ENCODE results near the gene SCAMP5. TPM values are rescaled to one million over a fixed set of nuclear protein-coding genes. Genes with fewer than 3 reads are reported as not detected.

SCAMP5 gene
- total and polyA plus RNA-seq, 2 of the 4 experiments (the other 2 are of a cell fraction) = 0.36 to 1.6 TPM

- H3K9me1 ChIP-seq (ENCODE audit: insufficient read depth, low read length) = peaks cover 30% of the 10 kb centered on the region
- no peak overlapping the region for H3K18ac ChIP-seq (ENCODE audit: low read depth, low read length)
- ChIA-PET POLR2A (ENCODE audit: unreplicated experiment) (interaction anchor here (1.2 kb wide), 1 partner anchor 160 kb away, joined by 8 read pairs; no protein-coding TSS in a partner anchor), CTCF (interaction anchor here (0.7 to 2.4 kb wide), 11 partner anchors 11 to 177 kb away, joined by 3 to 13 read pairs (median 6); partner anchors contain the start of gene C15orf39)
- peak overlapping the region; percentile 74 for H3K27ac ChIP-seq (ENCODE audit: insufficient read depth, low read length)
- H4K91ac ChIP-seq (ENCODE audit: insufficient read depth, low read depth, low read length) = peak overlapping the region; percentile 65
- H3K4me1 ChIP-seq (ENCODE audit: control insufficient read depth, insufficient read depth, low read length) = peaks cover 28% of the 10 kb centered on the region
- peak overlapping the region; percentile 83 for H2AFZ ChIP-seq (replicated peaks; ENCODE audit: low read length, poor library complexity)
- peaks cover 7 to 27% of the 10 kb centered on the region in 2 experiments; a peak in 3 of 4 replicates for H3K79me1 ChIP-seq (ENCODE audit: low read depth in 1 of 2, low read length in 2 of 2)
- H3K14ac ChIP-seq (replicated peaks; ENCODE audit: low read depth, low read length) = peak overlapping the region; percentile 47
- no peaks in the 10 kb centered on the region for H3K27me3 ChIP-seq (ENCODE audit: control insufficient read depth, insufficient read depth, low read length)
- H3K4ac ChIP-seq (ENCODE audit: low read depth, low read length) = peak overlapping the region; percentile 48
- H3K9me3 ChIP-seq (ENCODE audit: control insufficient read depth, insufficient read depth, low read length) = no peaks in the 10 kb centered on the region
- H3K23ac ChIP-seq (ENCODE audit: low read depth, low read length) = 0 out of 2 replicates have a peak overlapping the region, but pooled peaks have one; percentile 22
- H3K36me3 ChIP-seq (ENCODE audit: control insufficient read depth, insufficient read depth, low read length) = no peaks in the 10 kb centered on the region
- peak overlapping the region; percentile 80 for H2AK9ac ChIP-seq (replicated peaks; ENCODE audit: low read depth, low read length, poor library complexity)
- dilution Hi-C loops (cut with HindIII; ENCODE audit: low sequenced_read_pairs, unreplicated experiment) (no loop called here), intact Hi-C loops (cut with micrococcal nuclease) (loop anchor here (1.0 kb wide), 1 partner anchor 159 kb away; no protein-coding TSS in a partner anchor), in situ Hi-C loops (cut with MboI; ENCODE audit: low sequenced_read_pairs) (no loop called here)
- 0 out of 2 replicates have a peak, but pooled peaks have one; percentile 12 for TF ChIP-seq SMC3 (IDR thresholded peaks at IDR 0.05; ENCODE audit: low read depth, low read length)
- peak; percentile 33; the same call in 1 of the 2 replicates for TF ChIP-seq RFX5 (IDR thresholded peaks at IDR 0.05; ENCODE audit: low read depth, low read length)
- TF ChIP-seq, protein P1, sequence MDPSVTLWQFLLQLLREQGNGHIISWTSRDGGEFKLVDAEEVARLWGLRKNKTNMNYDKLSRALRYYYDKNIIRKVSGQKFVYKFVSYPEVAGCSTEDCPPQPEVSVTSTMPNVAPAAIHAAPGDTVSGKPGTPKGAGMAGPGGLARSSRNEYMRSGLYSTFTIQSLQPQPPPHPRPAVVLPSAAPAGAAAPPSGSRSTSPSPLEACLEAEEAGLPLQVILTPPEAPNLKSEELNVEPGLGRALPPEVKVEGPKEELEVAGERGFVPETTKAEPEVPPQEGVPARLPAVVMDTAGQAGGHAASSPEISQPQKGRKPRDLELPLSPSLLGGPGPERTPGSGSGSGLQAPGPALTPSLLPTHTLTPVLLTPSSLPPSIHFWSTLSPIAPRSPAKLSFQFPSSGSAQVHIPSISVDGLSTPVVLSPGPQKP (IDR thresholded peaks at IDR 0.05; ENCODE audit: borderline replicate concordance, low read depth, low read length) = no peak
- TF ChIP-seq FOS (IDR thresholded peaks at IDR 0.05; ENCODE audit: low read depth, low read length) = peak; percentile 60
- TF ChIP-seq, protein P2, sequence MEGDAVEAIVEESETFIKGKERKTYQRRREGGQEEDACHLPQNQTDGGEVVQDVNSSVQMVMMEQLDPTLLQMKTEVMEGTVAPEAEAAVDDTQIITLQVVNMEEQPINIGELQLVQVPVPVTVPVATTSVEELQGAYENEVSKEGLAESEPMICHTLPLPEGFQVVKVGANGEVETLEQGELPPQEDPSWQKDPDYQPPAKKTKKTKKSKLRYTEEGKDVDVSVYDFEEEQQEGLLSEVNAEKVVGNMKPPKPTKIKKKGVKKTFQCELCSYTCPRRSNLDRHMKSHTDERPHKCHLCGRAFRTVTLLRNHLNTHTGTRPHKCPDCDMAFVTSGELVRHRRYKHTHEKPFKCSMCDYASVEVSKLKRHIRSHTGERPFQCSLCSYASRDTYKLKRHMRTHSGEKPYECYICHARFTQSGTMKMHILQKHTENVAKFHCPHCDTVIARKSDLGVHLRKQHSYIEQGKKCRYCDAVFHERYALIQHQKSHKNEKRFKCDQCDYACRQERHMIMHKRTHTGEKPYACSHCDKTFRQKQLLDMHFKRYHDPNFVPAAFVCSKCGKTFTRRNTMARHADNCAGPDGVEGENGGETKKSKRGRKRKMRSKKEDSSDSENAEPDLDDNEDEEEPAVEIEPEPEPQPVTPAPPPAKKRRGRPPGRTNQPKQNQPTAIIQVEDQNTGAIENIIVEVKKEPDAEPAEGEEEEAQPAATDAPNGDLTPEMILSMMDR (conservative IDR thresholded peaks at IDR 0.05; ENCODE audit: low read depth, low read length) = peak; percentile 34
- TF ChIP-seq NFE2L2 (IDR thresholded peaks at IDR 0.05; ENCODE audit: low read depth, low read length) = no peak
- peak; percentile 40 for TF ChIP-seq RAD21 (IDR thresholded peaks at IDR 0.05; ENCODE audit: low read length)
- H2AK5ac ChIP-seq (ENCODE audit: low read depth, low read length) = peak overlapping the region; percentile 78
- peak overlapping the region; percentile 7; the same call in 1 of the 2 replicates for H4K5ac ChIP-seq (ENCODE audit: low read depth, low read length)
- peak overlapping the region; percentile 11 for H2BK5ac ChIP-seq (ENCODE audit: low read depth, low read length, poor library complexity, severe bottlenecking)
- DNase-seq (peak; percentile 64), ATAC-seq (ENCODE audit: low read depth) (peak; percentile 5)
- H3K56ac ChIP-seq (ENCODE audit: extremely low read depth, insufficient read depth, low read length) = no peak overlapping the region
- 67% methylated on average over 4 of the region's 12 CpGs; no CpG with 5 or more reads in 1 of the 2 experiments for WGBS, 2 experiments (ENCODE audit: extremely low coverage in 2 of 2, insufficient read length in 1 of 2)
- H2BK20ac ChIP-seq (ENCODE audit: low read depth, low read length) = 0 out of 2 replicates have a peak overlapping the region, but pooled peaks have one; percentile 32
- H4K8ac ChIP-seq (ENCODE audit: low read depth in 2 of 2, low read length in 2 of 2) = peak overlapping the region; percentile 8 to 62; a peak in 2 of 4 replicates
- 0 out of 2 replicates have a peak overlapping the region, but pooled peaks have one; percentile 5 for H3K9ac ChIP-seq (ENCODE audit: low read depth, low read length)
- H4K20me1 ChIP-seq (ENCODE audit: insufficient read depth, low read length) = peaks cover 10% of the 10 kb centered on the region
- peak overlapping the region; percentile 1; the same call in 1 of the 2 replicates for H3K4me2 ChIP-seq (ENCODE audit: low read depth, low read length)
- H2BK120ac ChIP-seq (ENCODE audit: low read depth, low read length) = peak overlapping the region; percentile 29
- H2BK15ac ChIP-seq (ENCODE audit: low read depth, low read length) = peak overlapping the region; percentile 70; the same call in 1 of the 3 replicates
- no TSS peak for BruUV-seq (replicated peaks)
- no peak overlapping the region for H3K4me3 ChIP-seq (ENCODE audit: insufficient read depth, low read depth, low read length)
Measured at GRCh38 chr15:75042730-75043508, 47.6 kb downstream of the SCAMP5 start.
